Measurements from ENCODE around the gene MCC.

- TF ChIP-seq CTCF (IDR thresholded peaks at IDR 0.05) (no peak), ZFX (IDR thresholded peaks at IDR 0.05; ENCODE audit: borderline replicate concordance) (no peak)
Measured at GRCh38 chr5:113197456-113198200, 290.6 kb downstream of the MCC start.
